ENCODE data around the gene PPP1R15B. TPM values are rescaled to one million over a fixed set of nuclear protein-coding genes. Genes with fewer than 3 reads are reported as not detected.

The PPP1R15B gene
- total RNA-seq, 2 experiments from 2014 or later: 72.6 to 79.2 TPM

- no TSS peak for BruUV-seq (replicated peaks)
- peaks cover 85% of the 10 kb centered on the region for H3K79me2 ChIP-seq (ENCODE audit: insufficient read depth, low read depth, low read length)
- H3K9me2 ChIP-seq (ENCODE audit: insufficient read depth, low read length): no peaks in the 10 kb centered on the region
- peaks cover 55% of the 10 kb centered on the region for H4K20me1 ChIP-seq (ENCODE audit: insufficient read depth, low read length)
- ChIA-PET CTCF (ENCODE audit: unreplicated experiment) (no interaction called here), POLR2A (interaction anchor here (0.8 to 1.0 kb wide), 3 partner anchors 10 to 108 kb away, joined by 3 read pairs; partner anchors contain the start of gene MDM4)
- intact Hi-C loops (cut with micrococcal nuclease; ENCODE audit: unreplicated experiment): loop anchor here (10.0 kb wide), 1 partner anchor 544 kb away; the partner anchor contains the start of gene SNRPE
- peak overlapping the region; percentile 96 for H3K4me2 ChIP-seq (ENCODE audit: low read length)
- H3K9me3 ChIP-seq (ENCODE audit: low read length): no peaks in the 10 kb centered on the region
- H3K27ac ChIP-seq (ENCODE audit: low read depth, low read length, poor library complexity, severe bottlenecking): no peak overlapping the region
- TF ChIP-seq EZH2phosphoT487 (IDR thresholded peaks at IDR 0.05; ENCODE audit: borderline replicate concordance, low read depth, low read length): no peak
- TF ChIP-seq CTCF (conservative IDR thresholded peaks at IDR 0.05; ENCODE audit: low read length): no peak
- H3K4me3 ChIP-seq (ENCODE audit: low read depth, low read length, poor library complexity, severe bottlenecking): peak overlapping the region; percentile 98
- peaks cover 39% of the 10 kb centered on the region for H3K4me1 ChIP-seq (ENCODE audit: insufficient read depth, low read length, poor library complexity, severe bottlenecking)
- DNase-seq (ENCODE audit: low spot score): no peak
- H2AFZ ChIP-seq (ENCODE audit: low read length): no peak overlapping the region
- peaks cover 77% of the 10 kb centered on the region for H3K36me3 ChIP-seq (ENCODE audit: insufficient read depth, low read length)
These were observed 3.0 kb downstream of the PPP1R15B start for GRCh38 chr1:204408602-204409001.

GRCh38 chr1:204408074-204408507, 3.5 kb downstream of the PPP1R15B start:
- intact Hi-C loops (cut with micrococcal nuclease; ENCODE audit: unreplicated experiment): loop anchor here (10.0 kb wide), 1 partner anchor 543 kb away; the partner anchor contains the start of gene SNRPE

More at GRCh38 chr1:204408074-204408507, 3.5 kb downstream of the PPP1R15B start:
- Histone ChIP-seq H3K9me3 (ENCODE audit: low read length) (no peaks in the 10 kb centered on the region), H3K4me1 (ENCODE audit: insufficient read depth, low read length, poor library complexity, severe bottlenecking) (peaks cover 34% of the 10 kb centered on the region), H3K27ac (ENCODE audit: low read depth, low read length, poor library complexity, severe bottlenecking) (no peak overlapping the region), H3K4me3 (ENCODE audit: low read depth, low read length, poor library complexity, severe bottlenecking) (peak overlapping the region; percentile 98), H3K79me2 (ENCODE audit: insufficient read depth, low read depth, low read length) (peaks cover 90% of the 10 kb centered on the region), H3K36me3 (ENCODE audit: insufficient read depth, low read length) (peaks cover 81% of the 10 kb centered on the region), H3K9me2 (ENCODE audit: insufficient read depth, low read length) (no peaks in the 10 kb centered on the region), H4K20me1 (ENCODE audit: insufficient read depth, low read length) (peaks cover 58% of the 10 kb centered on the region), H2AFZ (ENCODE audit: low read length) (no peak overlapping the region), H3K4me2 (ENCODE audit: low read length) (peak overlapping the region; percentile 96)
- POLR2A ChIA-PET: interaction anchor here (0.9 to 1.0 kb wide), 2 partner anchors 9 to 108 kb away, joined by 3 read pairs; partner anchors contain the start of gene MDM4
- DNase-seq (ENCODE audit: low spot score): no peak
- TF ChIP-seq CTCF (conservative IDR thresholded peaks at IDR 0.05; ENCODE audit: low read length): no peak
- TF ChIP-seq EZH2phosphoT487 (IDR thresholded peaks at IDR 0.05; ENCODE audit: borderline replicate concordance, low read depth, low read length): no peak
- no TSS peak for BruUV-seq (replicated peaks)
- CTCF ChIA-PET (ENCODE audit: unreplicated experiment): no interaction called here
